Measurements from ENCODE around the gene FAM171A1.
"Not testable (repeated sequence)": the region's sequence is repeated elsewhere in the genome, so short reads cannot be mapped to it uniquely, and the experiment has no call there.

The FAM171A1 gene

DNA sequence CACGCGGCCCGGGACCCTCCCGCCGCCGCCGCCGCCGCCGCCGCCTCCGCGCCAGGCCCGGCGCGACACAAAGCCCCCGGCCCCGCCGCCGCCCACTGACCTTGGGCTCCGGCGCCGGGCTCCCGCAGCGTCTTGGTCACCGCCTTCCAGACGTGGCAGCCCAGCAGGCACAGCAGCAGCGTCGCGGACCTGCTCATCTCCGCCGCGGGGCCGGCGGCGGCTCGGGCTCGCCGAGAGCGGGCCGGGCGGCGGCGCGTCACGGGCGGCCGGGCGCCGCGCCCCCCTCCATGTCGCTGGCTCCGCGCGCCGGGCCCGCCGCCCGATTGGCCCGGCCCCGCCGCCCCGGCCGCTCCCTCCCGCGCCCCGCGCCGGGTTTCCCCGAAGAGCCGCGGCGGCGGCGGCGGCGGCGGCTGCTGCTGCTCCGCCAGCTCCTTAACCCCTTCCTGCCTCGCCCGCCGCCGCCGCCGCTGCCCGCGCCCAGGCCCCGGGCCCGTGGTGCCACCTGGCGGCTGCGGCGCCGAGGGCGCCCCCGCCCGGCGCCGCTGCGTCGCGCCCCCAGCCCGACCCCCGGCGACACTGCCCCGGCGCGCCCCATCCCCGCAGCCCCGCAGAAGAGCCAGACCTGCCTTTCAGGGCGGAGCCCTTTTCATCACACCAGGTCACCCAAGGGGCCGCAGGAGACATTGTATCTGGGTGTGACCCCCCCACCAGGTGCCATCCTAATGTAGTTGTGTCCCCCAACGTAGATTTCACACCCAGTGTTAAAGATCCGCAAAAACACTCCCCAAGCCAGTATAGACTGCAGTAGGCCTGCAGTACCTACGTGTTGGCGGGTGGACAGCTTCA lies at the start of gene FAM171A1:
TSS of gene FAM171A1 (minus strand) at position 434 of the 846 bp plus-strand sequence. CDS start at position 197, 237 bp downstream.
- peak; percentile 53 to 67 for DNase-seq

DNA sequence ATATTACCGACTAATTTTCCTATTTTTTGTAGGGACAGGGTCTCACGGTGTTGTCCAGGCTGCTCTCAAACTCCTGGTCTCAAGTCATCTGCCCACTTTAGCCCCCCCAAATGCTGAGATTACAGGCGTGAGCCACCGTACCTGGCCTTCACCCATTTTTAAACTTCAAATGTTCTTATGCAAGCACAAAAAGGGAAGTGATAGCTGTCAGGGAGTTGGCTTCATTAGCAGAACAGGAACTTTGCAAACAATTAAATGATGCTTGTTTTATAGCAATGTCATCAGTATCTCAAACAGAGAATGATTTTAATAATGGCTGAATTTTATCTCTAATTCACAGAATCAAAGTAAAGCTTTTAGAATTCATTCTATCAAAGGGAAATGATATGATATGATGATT lies 49.8 kb upstream of the FAM171A1 start:
- no peak for DNase-seq

DNA sequence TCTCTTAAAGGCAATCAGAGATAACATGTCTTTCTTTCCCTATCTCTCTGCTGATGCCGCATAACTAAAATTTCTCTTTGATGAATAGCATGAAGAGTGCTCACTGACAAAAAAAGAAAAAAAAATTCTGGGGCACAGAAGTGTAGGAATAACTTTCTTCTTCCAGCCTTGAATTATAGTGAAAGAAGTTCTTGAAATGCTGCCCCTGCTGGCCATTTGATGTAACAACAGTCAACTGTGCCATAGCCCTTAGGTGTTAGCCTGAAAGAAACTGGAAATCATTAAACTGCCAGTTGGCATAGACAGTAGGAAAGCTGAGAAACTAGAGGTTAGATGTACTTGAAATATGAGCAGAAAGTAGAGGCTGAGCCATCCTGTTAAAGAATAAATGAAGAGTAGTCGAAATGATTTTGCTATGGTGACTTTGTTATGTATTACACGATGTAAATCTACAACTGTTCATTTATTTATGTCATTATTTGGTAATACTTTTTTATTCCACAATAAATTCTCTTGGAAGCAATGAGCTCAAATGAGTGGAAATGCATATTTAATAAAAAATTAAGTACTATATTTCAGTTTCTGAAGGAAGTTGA lies 48.3 kb upstream of the FAM171A1 start:
- peak in 1 of 2 donors; percentile 34 for DNase-seq

- DNase-seq = no peak
Observed at GRCh38 chr10:15416034-15416433, 44.9 kb upstream of the FAM171A1 start.

- DNase-seq = no peak
Observed at GRCh38 chr10:15411010-15411409, 39.9 kb upstream of the FAM171A1 start.

GRCh38 chr10:15409350-15409749 lies 38.3 kb upstream of the FAM171A1 start:
- not testable (repeated sequence) for DNase-seq

- no peak for DNase-seq
Observed at GRCh38 chr10:15408557-15408956, 37.5 kb upstream of the FAM171A1 start.

DNA sequence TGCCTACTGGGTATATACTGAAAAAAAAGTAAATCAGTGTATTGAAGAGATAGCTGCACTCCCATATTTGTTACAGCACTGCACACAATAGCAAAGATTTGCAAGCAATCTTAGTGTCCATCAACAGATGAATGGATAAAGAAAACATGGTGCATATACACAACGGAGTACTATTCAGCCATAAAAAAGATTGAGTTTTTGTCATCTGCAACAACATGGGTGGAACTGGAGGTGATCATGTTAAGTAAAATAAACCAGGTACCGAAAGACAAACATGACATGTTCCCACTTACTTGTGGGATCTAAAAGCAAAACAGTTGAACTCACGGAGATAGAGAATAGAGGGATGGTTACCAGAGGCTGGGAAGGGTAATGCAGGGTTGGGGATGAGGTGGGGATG lies 34.2 kb upstream of the FAM171A1 start:
- no peak for DNase-seq

- no peak for DNase-seq
Observed at GRCh38 chr10:15401382-15401781, 30.3 kb upstream of the FAM171A1 start.

- DNase-seq = not testable (repeated sequence)
Observed at GRCh38 chr10:15400461-15400860, 29.4 kb upstream of the FAM171A1 start.

DNA sequence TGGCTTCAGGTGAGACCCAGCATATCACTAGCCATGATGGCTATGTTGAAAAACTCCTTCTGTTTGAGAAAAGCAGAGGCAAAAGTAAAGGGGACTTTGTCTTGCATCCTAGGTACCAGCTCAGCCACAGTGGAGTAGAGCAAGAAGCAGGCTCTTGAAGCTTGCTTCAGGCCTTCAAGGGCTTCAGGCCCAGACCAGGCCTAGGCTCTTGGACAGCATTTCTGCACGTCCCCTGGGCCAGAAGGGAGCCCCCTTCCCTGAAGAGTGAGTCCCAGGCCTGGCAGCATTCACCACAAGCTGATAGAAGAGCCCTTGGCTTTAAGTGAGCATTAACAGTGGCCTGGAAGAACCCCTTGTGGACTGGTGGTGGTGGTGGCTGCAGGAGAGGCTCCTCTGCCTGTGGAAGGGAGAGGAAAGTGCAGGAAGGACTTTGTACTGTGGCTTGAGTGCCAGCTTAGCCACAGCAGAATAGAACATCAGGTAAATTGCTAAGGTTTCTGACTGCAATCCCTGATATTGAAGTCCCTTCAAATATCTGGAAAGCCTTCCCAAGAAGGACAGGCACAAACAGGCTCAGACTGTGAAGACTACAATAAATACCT lies 28.1 kb upstream of the FAM171A1 start:
- no peak for DNase-seq

DNA sequence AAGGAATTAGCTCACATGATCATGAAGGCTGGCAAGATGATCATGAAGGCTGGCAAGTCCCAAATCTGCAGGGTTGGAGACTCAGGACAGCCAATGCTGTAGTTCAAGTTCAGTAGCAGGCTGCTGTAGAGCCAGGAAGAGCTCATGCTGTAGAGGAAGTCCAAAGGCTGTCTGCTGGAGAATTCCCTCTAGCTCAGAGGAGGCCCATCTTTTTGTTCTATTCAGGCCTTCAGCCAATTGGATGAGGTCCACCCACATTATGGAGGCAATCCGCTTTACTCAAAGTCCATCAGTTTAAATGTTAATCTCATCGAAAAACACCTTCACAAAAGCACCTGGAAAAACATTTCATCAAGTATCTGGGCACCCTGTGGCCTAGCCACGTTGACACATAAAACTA lies 24.8 kb upstream of the FAM171A1 start:
- DNase-seq = no peak

- DNase-seq = no peak
Observed at GRCh38 chr10:15393139-15393825, 22.2 kb upstream of the FAM171A1 start.

DNA sequence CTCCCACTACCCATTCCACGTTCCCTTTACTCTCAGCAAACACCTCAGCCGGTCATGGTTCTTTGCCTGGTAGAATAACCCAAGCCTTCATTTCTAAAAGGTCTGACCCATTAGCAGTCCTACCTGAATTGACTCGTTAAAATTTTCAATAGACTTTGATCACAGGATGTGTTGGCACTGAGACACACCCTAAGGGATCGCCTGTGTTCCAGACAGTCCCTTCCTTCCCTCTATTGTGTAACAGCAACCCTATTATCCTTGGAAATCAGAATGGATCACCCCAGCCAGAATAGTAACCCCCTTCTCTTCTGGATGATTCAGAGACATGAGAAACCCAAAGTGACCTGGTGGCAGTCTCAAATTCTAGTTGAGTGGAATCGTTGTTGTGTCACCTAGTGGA lies 20.4 kb upstream of the FAM171A1 start:
- DNase-seq = no peak

GRCh38 chr10:15388172-15388571 lies 17.1 kb upstream of the FAM171A1 start:
- not testable (repeated sequence) for DNase-seq

DNA sequence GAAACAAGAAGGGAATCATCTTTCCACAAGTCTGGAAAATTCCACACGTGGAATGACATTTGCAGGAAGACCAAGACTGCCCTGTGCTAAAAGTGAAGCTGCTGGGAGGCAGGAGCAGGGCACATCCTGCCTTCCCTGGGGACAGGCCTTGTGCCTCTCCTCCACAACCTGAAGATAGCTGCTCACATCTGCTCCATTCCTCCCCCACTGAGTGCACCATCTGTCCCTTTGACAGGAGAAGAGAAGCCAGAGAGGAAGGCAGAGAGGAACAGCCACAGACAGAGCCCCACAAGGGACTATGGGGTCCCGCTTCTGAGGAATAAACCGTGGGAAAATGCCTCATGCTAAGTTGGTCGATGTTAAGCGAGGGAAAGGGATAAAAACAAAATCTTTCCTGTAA lies 15.9 kb upstream of the FAM171A1 start:
- no peak for DNase-seq

- no peak for DNase-seq
Observed at GRCh38 chr10:15385552-15386455, 14.7 kb upstream of the FAM171A1 start.

GRCh38 chr10:15381420-15381819 lies 10.3 kb upstream of the FAM171A1 start:
- no peak for DNase-seq

- DNase-seq = no peak
Observed at GRCh38 chr10:15379078-15379477, 8.0 kb upstream of the FAM171A1 start.

DNA sequence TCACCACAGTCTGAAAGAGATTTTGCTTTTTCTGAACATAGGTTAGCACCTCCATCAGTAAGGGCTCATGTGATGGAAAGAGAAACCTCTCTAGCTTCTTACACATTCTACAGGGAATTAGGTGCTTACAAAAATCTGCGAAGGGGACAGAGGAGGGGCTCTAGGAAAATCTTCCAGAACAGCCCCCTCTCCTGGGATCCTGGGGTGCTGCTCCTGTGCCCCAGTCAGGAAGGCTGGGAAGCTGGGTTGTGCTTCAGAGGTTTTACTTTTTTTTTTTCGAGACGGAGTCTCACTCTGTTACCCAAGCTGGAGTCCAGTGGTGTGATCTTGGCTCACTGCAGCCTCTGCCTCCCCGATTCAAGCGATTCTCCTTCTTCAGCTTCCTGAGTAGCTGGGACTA lies 7.5 kb upstream of the FAM171A1 start:
- no peak for DNase-seq

GRCh38 chr10:15374566-15374965 lies 3.5 kb upstream of the FAM171A1 start:
- no peak for DNase-seq

- DNase-seq = no peak
Observed at GRCh38 chr10:15374156-15374555, 3.1 kb upstream of the FAM171A1 start.
